Fibroblast of pulmonary artery (primary cell): Measurements from ENCODE around the gene RAB31.

Experiments used
- DNase-seq: peaks from one replicate; pipeline ENCODE4 v3.0.0-alpha.2; 2010; ENCODE audit warnings: low read depth
- H3K4me3 ChIP-seq: replicated peaks from 2 replicates; pipeline ENCODE4 v1.5.1; 2011; ENCODE audit warnings: low read depth, mild to moderate bottlenecking, control low read depth, low read length, moderate library complexity
- CTCF ChIP-seq: IDR thresholded peaks from 2 replicates; pipeline ENCODE4 v1.5.1; 2011; ENCODE audit warnings: mild to moderate bottlenecking, control low read depth, low read length, inconsistent platforms; ENCODE audit errors: missing control alignments

RAB31 gene

DNA sequence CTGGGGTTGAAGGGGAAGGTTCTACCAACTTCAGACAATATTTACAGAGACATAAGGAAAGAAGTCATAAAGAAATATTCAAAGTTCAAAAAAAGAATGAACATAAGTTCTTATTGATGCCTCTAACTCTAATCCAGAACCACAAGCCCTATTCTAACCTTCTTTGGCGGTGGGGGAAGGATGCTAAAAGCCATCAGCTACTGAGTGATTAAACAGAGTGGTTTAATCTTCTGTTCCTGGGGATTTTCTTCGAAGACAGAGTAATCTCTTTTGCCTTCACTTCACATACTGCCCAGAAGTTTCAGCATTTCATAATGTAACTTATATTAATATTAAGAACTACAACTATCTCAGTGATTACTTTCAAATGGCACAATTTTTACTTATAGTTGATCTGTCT is 126.5 kb downstream of the RAB31 start:
- no peak for DNase-seq
- H3K4me3 ChIP-seq: no peak overlapping the region

GRCh38 chr18:9835113-9835755 is 127.1 kb downstream of the RAB31 start:
- no peak for DNase-seq
- no peak for TF ChIP-seq CTCF
- H3K4me3 ChIP-seq: no peak overlapping the region

More for the DNA sequence above, 126.5 kb downstream of the RAB31 start:
- no peak for TF ChIP-seq CTCF

GRCh38 chr18:9835825-9836224 is 127.7 kb downstream of the RAB31 start:
- no peak overlapping the region for H3K4me3 ChIP-seq
- no peak for DNase-seq
- no peak for TF ChIP-seq CTCF

- TF ChIP-seq CTCF: no peak
- no peak overlapping the region for H3K4me3 ChIP-seq
- peak; percentile 35 for DNase-seq
Observed at GRCh38 chr18:9838144-9838877, 130.2 kb downstream of the RAB31 start.

GRCh38 chr18:9839211-9839610 is 131.1 kb downstream of the RAB31 start:
- H3K4me3 ChIP-seq: no peak overlapping the region
- no peak for DNase-seq
- no peak for TF ChIP-seq CTCF

DNA sequence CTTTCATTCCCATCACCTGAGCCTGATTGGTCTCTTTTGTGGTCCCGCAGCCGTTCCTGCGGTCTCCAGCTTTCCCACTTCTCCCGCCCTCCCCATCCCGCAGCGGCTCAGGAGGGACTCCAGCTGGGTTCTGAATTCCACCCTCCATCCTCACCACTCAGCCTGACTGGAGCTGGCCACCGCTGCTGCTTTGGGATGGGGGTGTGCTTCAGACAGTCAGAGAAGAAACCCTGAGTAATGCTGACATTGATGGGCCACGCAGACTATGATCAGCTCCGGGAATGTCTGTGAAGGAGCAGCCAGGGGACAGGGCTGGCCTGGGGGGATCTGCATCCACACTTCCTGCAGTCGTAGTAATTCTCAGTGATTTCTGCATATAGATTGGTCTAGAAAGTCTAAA is 131.8 kb downstream of the RAB31 start:
- no peak overlapping the region for H3K4me3 ChIP-seq
- DNase-seq: no peak
- no peak for TF ChIP-seq CTCF
